Spleen (tissue), 7 donors: ENCODE measurements around the gene MACROD2.

Source experiments
- POLR2A ChIP-seq, 3 donors: fragments of 450-650 bp; IDR thresholded peaks; one replicate each; pipeline ENCODE4 v1.5.1; 2017; ENCODE audit warnings: antibody characterized with exemption in 3 of 3, mild to moderate bottlenecking in 1 of 3
- POLR2AphosphoS5 ChIP-seq, 3 donors: sonication (generic); formaldehyde crosslinking; IDR thresholded peaks; one replicate each; pipeline ENCODE4 v1.5.1; 2017; ENCODE audit warnings: antibody characterized with exemption in 3 of 3
- TF ChIP-seq, protein P1 (sequence below), 11 experiments: fragments of 200-600 bp in 7 of 11; fragments of 450-650 bp in 4 of 11; sonication (generic) in 4 of 11; IDR thresholded peaks in 8 of 11; conservative IDR thresholded peaks in 3 of 11; 1 replicate in 7 of 11; 2 replicates in 4 of 11; pipeline versions ENCODE4 v1.4.0 to v1.8.0; 2016 to 2021; ENCODE audit warnings: antibody characterized with exemption in 11 of 11, inconsistent platforms in 4 of 11, mild to moderate bottlenecking in 1 of 11
- donor health status: DM: no; HTN: no; CAD: no; lungs with moderate emphysema.
- donor health status: DM: no; HTN: no; CAD: no.
- donor health status: DM: no; HTN: no; CAD: no.

DNA sequence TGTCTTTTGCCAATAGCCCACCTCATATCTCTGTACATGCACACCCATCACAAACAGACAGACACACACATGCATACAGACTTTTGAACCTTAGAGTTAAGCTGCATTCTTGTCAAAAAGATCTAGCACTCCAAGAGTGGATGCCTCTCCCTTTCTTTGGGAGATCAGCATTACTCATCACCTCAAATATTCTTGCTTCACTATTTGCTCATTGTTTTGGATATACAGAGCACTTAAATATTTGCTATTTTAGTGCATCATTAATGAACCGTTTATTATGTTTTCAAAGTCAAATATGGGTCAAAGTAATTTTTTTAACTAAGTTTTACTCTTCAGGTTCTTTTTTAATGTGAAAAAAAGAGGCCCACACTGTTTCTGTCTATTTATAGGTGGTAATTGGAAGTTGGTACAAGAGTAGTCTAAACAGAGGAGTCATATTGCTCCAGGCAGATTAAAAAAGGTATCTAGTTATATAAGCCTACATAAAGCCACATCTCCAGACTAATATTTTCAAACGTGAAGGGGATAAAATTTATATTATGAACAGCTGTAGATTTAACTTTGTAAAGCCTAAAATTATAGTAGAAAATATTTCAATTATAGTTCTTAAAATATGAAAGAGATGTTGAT is 239.5 kb downstream of the MACROD2 start:
- TF ChIP-seq, protein P1, sequence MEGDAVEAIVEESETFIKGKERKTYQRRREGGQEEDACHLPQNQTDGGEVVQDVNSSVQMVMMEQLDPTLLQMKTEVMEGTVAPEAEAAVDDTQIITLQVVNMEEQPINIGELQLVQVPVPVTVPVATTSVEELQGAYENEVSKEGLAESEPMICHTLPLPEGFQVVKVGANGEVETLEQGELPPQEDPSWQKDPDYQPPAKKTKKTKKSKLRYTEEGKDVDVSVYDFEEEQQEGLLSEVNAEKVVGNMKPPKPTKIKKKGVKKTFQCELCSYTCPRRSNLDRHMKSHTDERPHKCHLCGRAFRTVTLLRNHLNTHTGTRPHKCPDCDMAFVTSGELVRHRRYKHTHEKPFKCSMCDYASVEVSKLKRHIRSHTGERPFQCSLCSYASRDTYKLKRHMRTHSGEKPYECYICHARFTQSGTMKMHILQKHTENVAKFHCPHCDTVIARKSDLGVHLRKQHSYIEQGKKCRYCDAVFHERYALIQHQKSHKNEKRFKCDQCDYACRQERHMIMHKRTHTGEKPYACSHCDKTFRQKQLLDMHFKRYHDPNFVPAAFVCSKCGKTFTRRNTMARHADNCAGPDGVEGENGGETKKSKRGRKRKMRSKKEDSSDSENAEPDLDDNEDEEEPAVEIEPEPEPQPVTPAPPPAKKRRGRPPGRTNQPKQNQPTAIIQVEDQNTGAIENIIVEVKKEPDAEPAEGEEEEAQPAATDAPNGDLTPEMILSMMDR (IDR thresholded peaks at IDR 0.05 in 8 of 11, conservative IDR thresholded peaks at IDR 0.05 in 3 of 11) = no peak
- TF ChIP-seq POLR2A (IDR thresholded peaks at IDR 0.05) = no peak
- no peak for TF ChIP-seq POLR2AphosphoS5 (IDR thresholded peaks at IDR 0.05)
